ENCODE measurements around the gene HMCES. TPM values are rescaled to one million over a fixed set of nuclear protein-coding genes. Genes with fewer than 3 reads are reported as not detected.

Gene HMCES
- total RNA-seq, 4 donors from 2014 or later: 2.0 to 42.9 (median 28.3) TPM

DNA sequence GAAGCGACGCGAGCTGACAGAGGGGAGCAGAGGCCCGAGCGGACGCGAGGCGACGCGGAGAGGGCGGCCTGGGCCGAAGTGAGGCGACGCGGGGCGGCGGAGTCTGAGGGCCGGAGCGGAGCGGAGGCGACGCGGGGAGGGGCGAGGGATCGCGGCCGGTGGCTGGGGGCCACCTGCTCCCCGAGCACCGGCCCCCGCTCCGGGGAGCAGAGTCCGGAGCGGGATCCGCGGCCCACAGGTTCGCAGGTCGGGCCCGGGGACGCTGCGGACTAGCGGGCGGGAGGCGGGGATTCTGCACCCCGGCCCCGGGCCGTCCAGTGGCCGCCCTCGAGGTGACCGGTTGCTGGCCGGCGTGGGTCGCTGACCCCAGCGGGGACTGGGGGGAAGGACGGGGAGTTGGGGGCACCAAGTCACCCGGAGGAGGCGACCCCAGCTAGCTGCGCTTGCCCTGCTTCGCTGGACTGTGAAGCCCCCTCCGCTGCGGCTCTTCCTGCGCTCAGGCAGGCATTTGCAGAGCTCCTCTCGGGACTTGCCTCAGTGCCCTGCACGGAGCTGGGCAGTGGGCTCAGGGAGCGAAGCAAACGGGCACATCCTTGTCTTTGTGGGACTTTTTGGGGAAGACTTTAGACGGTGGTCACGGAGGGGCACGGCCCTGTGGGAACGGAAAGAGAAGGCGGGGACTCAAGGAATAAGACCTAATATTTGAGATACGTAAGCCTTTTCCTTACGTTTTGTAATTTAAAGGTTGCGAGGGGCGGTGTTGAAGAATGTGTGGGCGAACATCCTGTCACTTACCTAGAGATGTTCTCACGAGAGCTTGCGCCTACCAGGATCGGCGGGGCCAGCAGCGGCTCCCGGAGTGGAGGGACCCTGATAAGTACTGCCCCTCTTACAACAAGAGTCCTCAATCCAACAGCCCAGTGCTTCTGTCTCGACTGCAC is 566 bp downstream of the HMCES start:
- no peaks in the 10 kb centered on the region for H3K9me3 ChIP-seq
- TF ChIP-seq POLR2A (IDR thresholded peaks at IDR 0.05): peak in 1 of 2 donors; percentile 57
- TF ChIP-seq, protein P1, sequence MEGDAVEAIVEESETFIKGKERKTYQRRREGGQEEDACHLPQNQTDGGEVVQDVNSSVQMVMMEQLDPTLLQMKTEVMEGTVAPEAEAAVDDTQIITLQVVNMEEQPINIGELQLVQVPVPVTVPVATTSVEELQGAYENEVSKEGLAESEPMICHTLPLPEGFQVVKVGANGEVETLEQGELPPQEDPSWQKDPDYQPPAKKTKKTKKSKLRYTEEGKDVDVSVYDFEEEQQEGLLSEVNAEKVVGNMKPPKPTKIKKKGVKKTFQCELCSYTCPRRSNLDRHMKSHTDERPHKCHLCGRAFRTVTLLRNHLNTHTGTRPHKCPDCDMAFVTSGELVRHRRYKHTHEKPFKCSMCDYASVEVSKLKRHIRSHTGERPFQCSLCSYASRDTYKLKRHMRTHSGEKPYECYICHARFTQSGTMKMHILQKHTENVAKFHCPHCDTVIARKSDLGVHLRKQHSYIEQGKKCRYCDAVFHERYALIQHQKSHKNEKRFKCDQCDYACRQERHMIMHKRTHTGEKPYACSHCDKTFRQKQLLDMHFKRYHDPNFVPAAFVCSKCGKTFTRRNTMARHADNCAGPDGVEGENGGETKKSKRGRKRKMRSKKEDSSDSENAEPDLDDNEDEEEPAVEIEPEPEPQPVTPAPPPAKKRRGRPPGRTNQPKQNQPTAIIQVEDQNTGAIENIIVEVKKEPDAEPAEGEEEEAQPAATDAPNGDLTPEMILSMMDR (IDR thresholded peaks at IDR 0.05): no peak
- peak overlapping the region; percentile 87 to 96 for H3K27ac ChIP-seq
- H3K4me1 ChIP-seq: peaks cover 0 to 9% of the 10 kb centered on the region in 2 donors
- no peaks in the 10 kb centered on the region for H3K36me3 ChIP-seq
- intact Hi-C loops (cut with DNase I; ENCODE audit: low total_unique reads): loop anchor here (5.0 kb wide), 1 partner anchor 38 kb away; a partner anchor contains a TSS
- H3K4me3 ChIP-seq: peak overlapping the region; percentile 66 to 96
- DNase-seq: peak; percentile 26 to 35
- H3K27me3 ChIP-seq: no peaks in the 10 kb centered on the region

DNA sequence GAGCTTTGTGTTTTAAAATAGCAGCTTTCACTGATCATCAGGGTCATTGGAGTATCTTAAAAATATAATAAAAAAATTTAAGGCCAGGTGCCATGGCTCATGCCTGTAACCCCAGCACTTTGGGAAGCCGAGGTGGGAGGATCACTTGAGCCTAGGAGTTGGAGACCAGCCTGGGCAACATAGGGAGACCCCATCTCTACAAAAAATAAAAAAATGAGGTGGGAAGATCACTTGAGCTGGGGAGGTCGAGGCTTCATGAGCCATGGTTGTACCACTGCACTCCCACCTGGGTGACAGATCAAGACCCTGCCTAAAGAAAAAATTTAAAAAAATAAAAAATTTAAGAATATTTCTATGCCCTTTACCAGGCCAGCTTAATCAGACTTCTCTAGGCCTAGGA is 1.5 kb downstream of the HMCES start:
- TF ChIP-seq POLR2A (IDR thresholded peaks at IDR 0.05): no peak
- TF ChIP-seq, protein P1 (IDR thresholded peaks at IDR 0.05): no peak
- H3K36me3 ChIP-seq: no peaks in the 10 kb centered on the region
- peak overlapping the region in 1 of 2 donors; percentile 87 for H3K27ac ChIP-seq
- intact Hi-C loops (cut with DNase I; ENCODE audit: low total_unique reads): no loop called here
- no peaks in the 10 kb centered on the region for H3K27me3 ChIP-seq
- no peaks in the 10 kb centered on the region for H3K9me3 ChIP-seq
- peak overlapping the region; percentile 66 to 96 for H3K4me3 ChIP-seq
- peaks cover 0 to 9% of the 10 kb centered on the region in 2 donors for H3K4me1 ChIP-seq
- no peak for DNase-seq

DNA sequence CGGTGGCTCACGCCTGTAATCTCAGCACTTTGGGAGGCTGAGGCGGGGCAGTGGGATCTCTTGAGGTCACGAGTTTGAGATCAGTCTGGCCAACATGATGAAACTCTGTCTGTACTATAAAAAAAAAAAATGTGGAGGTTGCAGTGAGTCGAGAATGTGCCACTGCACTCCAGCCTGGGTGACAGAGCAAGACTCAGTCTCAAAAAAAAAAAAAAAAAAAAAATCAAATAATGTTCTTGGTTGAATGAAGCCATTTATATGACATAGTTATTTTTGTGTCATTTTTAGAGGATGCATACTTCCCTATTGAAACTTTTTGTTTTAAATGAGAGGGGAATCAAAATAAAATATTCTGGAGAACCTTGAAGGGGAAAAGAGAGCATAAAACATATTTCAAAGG is 3.1 kb downstream of the HMCES start:
- no peaks in the 10 kb centered on the region for H3K36me3 ChIP-seq
- no peak overlapping the region for H3K4me3 ChIP-seq
- no peak for TF ChIP-seq POLR2A (IDR thresholded peaks at IDR 0.05)
- TF ChIP-seq, protein P1 (IDR thresholded peaks at IDR 0.05): no peak
- H3K4me1 ChIP-seq: peaks cover 0 to 9% of the 10 kb centered on the region in 2 donors
- H3K9me3 ChIP-seq: no peaks in the 10 kb centered on the region
- H3K27me3 ChIP-seq: no peaks in the 10 kb centered on the region
- intact Hi-C loops (cut with DNase I; ENCODE audit: low total_unique reads): no loop called here
- DNase-seq: no peak
- no peak overlapping the region for H3K27ac ChIP-seq

DNA sequence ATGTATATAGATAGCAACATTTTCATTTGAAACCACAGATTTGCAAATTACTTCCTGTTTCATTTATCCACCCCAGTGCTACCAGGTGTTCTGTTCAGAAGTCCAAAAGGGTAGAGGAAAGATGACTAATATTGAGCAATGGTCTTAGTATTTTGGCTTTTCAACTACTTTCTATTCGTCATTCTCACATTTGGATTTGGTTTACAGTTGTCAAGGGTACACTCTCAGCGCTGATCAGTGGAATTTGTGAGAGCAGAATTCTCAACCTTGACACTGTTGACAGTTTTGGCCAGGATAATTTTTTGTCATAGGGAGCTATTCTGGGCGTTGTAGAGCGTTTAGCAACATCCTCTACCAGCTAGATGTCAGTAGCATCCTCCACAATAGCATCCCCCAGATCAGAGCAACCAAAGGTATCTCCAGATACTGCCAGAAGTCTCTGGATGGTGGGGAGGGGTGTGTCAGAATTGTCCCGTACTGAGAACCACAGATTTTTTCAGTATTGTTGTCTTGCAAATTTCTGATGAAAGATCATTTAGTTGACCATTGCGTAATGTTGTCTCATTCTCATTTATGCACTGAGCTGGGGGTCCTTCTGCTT is 4.2 kb downstream of the HMCES start:
- no peak for TF ChIP-seq POLR2A (IDR thresholded peaks at IDR 0.05)
- TF ChIP-seq, protein P1 (IDR thresholded peaks at IDR 0.05): no peak
- intact Hi-C loops (cut with DNase I; ENCODE audit: low total_unique reads): no loop called here
- H3K4me1 ChIP-seq: peaks cover 0 to 9% of the 10 kb centered on the region in 2 donors
- H3K27me3 ChIP-seq: no peaks in the 10 kb centered on the region
- no peak for DNase-seq
- H3K27ac ChIP-seq: no peak overlapping the region
- H3K4me3 ChIP-seq: no peak overlapping the region
- no peaks in the 10 kb centered on the region for H3K9me3 ChIP-seq
- no peaks in the 10 kb centered on the region for H3K36me3 ChIP-seq

DNA sequence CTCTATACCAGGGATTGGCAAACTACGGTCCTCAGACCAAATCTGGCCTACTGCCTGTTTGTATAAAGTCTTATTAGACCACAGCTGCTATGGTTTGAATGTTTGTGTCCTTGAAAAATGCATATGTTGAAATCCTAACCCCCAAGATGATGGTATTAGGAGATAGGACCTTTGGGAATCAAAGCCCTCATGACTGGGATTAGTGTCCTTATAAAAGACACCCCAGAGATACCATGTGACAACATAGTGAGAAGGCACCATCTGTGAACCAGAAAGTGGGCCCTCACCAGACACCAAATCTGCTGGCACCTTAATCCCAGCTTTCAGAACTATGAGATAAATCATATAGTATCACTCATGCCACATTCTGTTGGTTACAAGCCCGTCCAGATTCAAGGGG is 7.4 kb downstream of the HMCES start:
- Histone ChIP-seq H3K27me3 (no peaks in the 10 kb centered on the region), H3K9me3 (no peaks in the 10 kb centered on the region), H3K36me3 (no peaks in the 10 kb centered on the region), H3K4me1 (no peaks in the 10 kb centered on the region), H3K27ac (no peak overlapping the region), H3K4me3 (no peak overlapping the region)
- no peak for TF ChIP-seq POLR2A (IDR thresholded peaks at IDR 0.05)
- TF ChIP-seq, protein P1 (IDR thresholded peaks at IDR 0.05): no peak
- intact Hi-C loops (cut with DNase I; ENCODE audit: low total_unique reads): no loop called here
- no peak for DNase-seq

Measured in uterus (tissue), 4 donors.